Muscle layer of colon (tissue), 2 donors: ENCODE results near the gene MPND.

Source experiments
- H3K27ac ChIP-seq: one replicate; pipeline ENCODE4 v1.7.0; 2013; ENCODE audit warnings: low read depth, mild to moderate bottlenecking, low read length, moderate library complexity
- H3K27me3 ChIP-seq, 2 donors: one replicate each; pipeline ENCODE4 v1.7.0; 2013; ENCODE audit warnings: low read length in 2 of 2, mild to moderate bottlenecking in 2 of 2; ENCODE audit not compliant: insufficient read depth in 2 of 2, control insufficient read depth in 1 of 2
- H3K36me3 ChIP-seq: one replicate; pipeline ENCODE4 v1.7.0; 2013; ENCODE audit warnings: mild to moderate bottlenecking, low read length; ENCODE audit not compliant: insufficient read depth
- H3K4me1 ChIP-seq: one replicate; pipeline ENCODE4 v1.7.0; 2013; ENCODE audit warnings: mild to moderate bottlenecking, low read length; ENCODE audit not compliant: insufficient read depth
- H3K4me3 ChIP-seq, 2 donors: one replicate each; pipeline ENCODE4 v1.7.0; 2013; ENCODE audit warnings: low read length in 2 of 2, low read depth in 1 of 2, mild to moderate bottlenecking in 1 of 2, moderate library complexity in 1 of 2
- H3K9ac ChIP-seq: one replicate; pipeline ENCODE4 v1.7.0; 2013; ENCODE audit warnings: low read length
- H3K9me3 ChIP-seq: one replicate; pipeline ENCODE4 v1.7.0; 2013; ENCODE audit warnings: mild to moderate bottlenecking, low read length
- donor health status: abdominal sarcoma.
- donor health status: Adenocarcinoma of cecum.

The MPND gene

GRCh38 chr19:4354282-4354681, 10.9 kb downstream of the MPND start:
- no peak overlapping the region for H3K4me3 ChIP-seq
- peaks cover 13% of the 10 kb centered on the region for H3K36me3 ChIP-seq
- H3K9ac ChIP-seq = no peak overlapping the region
- H3K9me3 ChIP-seq = no peaks in the 10 kb centered on the region
- no peak overlapping the region for H3K27ac ChIP-seq
- no peaks in the 10 kb centered on the region for H3K4me1 ChIP-seq
- no peaks in the 10 kb centered on the region for H3K27me3 ChIP-seq

DNA sequence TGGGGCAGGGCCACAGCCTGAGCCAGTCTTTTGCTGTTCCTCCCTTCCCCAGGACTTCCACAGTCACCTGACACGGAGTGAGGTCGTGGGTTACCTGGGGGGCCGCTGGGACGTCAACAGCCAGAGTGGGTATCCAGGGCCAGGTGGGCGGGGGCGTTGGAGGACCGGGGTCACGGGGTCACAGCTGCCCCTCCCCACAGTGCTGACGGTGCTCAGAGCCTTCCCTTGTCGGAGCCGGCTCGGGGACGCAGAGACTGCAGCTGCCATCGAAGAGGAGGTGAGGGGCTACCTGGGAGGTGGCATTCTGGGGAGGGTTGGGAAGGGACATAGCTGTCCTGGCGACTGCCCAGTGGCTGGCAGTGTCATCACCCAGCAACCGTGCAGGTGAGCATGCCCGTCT, 11.5 kb downstream of the MPND start:
- no peak overlapping the region for H3K9ac ChIP-seq
- H3K9me3 ChIP-seq = no peaks in the 10 kb centered on the region
- peaks cover 19% of the 10 kb centered on the region for H3K36me3 ChIP-seq
- H3K27ac ChIP-seq = no peak overlapping the region
- no peaks in the 10 kb centered on the region for H3K4me1 ChIP-seq
- no peaks in the 10 kb centered on the region for H3K27me3 ChIP-seq
- no peak overlapping the region for H3K4me3 ChIP-seq

DNA sequence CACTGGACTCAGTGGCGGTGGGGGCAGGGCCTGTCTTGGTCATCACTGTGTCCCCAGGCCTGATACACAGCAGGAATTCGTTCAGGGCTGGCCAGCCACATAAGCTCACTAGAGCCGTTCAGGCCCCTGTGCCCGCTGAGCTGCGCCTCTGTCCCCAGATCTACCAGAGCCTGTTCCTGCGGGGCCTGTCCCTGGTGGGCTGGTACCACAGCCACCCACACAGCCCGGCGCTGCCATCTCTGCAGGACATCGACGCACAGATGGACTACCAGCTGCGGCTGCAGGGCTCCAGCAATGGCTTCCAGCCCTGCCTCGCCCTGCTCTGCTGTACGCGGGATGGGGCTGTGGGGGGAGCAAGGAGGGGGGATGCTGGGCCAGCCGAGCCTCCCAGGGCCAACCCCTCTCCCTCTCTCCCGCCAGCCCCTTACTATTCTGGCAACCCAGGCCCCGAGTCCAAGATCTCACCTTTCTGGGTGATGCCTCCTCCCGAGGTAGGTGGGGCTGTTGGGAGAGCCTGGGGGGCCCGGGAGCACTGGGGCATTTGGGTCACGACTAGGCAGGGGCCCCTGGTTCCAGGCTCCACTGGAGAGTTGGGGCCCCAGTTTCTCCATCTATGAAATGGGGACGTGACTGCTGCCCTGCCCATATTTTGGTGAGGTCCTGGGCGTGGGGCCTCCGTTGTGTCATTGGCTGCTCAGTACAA, 13.9 kb downstream of the MPND start:
- Histone ChIP-seq H3K9ac (no peak overlapping the region), H3K27ac (no peak overlapping the region), H3K36me3 (peaks cover 22% of the 10 kb centered on the region), H3K27me3 (no peaks in the 10 kb centered on the region), H3K9me3 (no peaks in the 10 kb centered on the region), H3K4me3 (no peak overlapping the region), H3K4me1 (no peaks in the 10 kb centered on the region)

GRCh38 chr19:4357921-4358326, 14.6 kb downstream of the MPND start:
- H3K27me3 ChIP-seq = no peaks in the 10 kb centered on the region
- H3K36me3 ChIP-seq = peaks cover 29% of the 10 kb centered on the region
- H3K27ac ChIP-seq = no peak overlapping the region
- no peaks in the 10 kb centered on the region for H3K9me3 ChIP-seq
- no peaks in the 10 kb centered on the region for H3K4me1 ChIP-seq
- no peak overlapping the region for H3K4me3 ChIP-seq
- H3K9ac ChIP-seq = no peak overlapping the region

DNA sequence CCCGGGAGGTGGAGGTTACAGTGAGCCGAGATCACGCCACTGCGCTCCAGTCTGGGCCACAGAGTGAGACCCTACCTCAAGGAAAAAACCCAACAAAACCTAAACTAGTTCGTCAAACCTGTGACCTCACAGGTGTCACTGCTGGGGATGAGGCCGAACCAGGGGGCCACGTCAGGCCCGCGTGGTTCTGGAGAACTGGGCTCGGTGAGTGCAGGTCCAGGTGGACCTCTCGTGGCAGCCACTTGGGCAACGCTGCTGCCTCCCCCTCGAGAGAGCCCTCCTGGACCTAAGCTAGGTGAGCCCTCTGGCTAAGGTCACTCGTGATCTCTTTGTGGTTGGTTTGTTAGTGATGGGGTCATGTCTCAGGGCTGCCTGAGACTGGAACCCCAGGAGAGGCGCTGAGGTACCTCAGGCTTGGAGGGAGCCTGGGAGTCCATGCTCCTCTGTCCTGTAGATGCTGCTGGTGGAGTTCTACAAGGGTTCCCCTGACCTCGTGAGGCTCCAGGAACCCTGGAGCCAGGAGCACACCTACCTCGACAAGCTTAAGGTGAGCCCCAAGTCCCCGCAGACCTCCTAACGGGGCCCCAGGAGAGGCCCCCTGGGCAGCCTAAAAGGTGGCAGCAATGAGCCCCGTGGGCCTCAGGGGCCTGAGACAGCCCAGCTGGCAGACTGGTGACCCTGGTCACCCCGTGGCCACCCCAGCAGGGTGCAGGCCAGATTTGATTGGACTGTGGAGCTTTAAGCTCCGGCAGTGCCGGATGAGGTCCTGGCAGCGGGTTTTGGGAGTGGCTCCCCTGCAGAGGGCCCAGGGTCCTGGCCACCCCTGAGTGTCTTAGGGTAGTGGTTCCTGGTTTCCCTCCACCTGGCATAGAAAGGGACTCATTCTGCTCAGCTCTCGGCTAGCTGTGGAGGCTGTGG, 15.6 kb downstream of the MPND start:
- Histone ChIP-seq H3K27me3 (no peaks in the 10 kb centered on the region), H3K4me1 (no peaks in the 10 kb centered on the region), H3K36me3 (peaks cover 39% of the 10 kb centered on the region), H3K9ac (no peak overlapping the region), H3K27ac (no peak overlapping the region), H3K4me3 (no peak overlapping the region), H3K9me3 (no peaks in the 10 kb centered on the region)

- Histone ChIP-seq H3K9me3 (no peaks in the 10 kb centered on the region), H3K4me3 (no peak overlapping the region), H3K9ac (no peak overlapping the region), H3K27ac (no peak overlapping the region), H3K27me3 (no peaks in the 10 kb centered on the region), H3K4me1 (no peaks in the 10 kb centered on the region), H3K36me3 (peaks cover 41% of the 10 kb centered on the region)
Observed at GRCh38 chr19:4359627-4360000, 16.3 kb downstream of the MPND start.

- no peaks in the 10 kb centered on the region for H3K4me1 ChIP-seq
- H3K27ac ChIP-seq = no peak overlapping the region
- H3K9me3 ChIP-seq = no peaks in the 10 kb centered on the region
- H3K9ac ChIP-seq = no peak overlapping the region
- no peaks in the 10 kb centered on the region for H3K27me3 ChIP-seq
- no peak overlapping the region for H3K4me3 ChIP-seq
- H3K36me3 ChIP-seq = peaks cover 44% of the 10 kb centered on the region
Observed at GRCh38 chr19:4360081-4360569, 16.8 kb downstream of the MPND start.

DNA sequence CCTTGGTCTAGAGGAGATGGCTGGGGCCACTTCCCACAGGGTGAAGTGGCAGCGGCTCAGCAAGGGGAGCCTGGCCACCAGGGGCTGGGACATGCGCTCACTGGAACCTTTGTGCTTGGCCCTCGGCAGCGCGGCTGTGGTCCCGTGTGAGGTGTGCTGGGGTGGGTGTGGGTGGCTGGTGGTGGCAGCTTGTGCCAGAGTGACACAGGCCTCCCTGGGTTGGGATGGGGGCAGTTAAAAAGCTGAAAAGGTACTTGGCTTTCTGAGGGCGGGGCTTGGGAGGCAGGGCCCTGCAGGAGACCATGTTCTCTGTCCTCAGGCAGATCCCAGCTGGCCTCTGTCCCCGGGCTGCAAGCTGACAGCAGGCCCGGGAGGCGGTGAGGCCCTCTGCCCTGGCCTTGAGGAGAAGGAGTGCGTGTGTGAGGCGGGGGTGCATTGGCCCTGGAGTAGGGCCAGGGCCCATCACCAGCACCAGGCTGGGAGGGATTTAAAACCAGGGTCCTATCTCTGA, 17.3 kb downstream of the MPND start:
- Histone ChIP-seq H3K36me3 (peaks cover 49% of the 10 kb centered on the region), H3K4me1 (no peaks in the 10 kb centered on the region)

GRCh38 chr19:4361152-4362046, 18.0 kb downstream of the MPND start:
- H3K9me3 ChIP-seq = no peaks in the 10 kb centered on the region
- H3K4me3 ChIP-seq = no peak overlapping the region
- peaks cover 56% of the 10 kb centered on the region for H3K36me3 ChIP-seq
- H3K27me3 ChIP-seq = no peaks in the 10 kb centered on the region
- no peak overlapping the region for H3K9ac ChIP-seq
- no peaks in the 10 kb centered on the region for H3K4me1 ChIP-seq
- no peak overlapping the region for H3K27ac ChIP-seq

More for the DNA sequence above, 17.3 kb downstream of the MPND start:
- Histone ChIP-seq H3K27ac (no peak overlapping the region), H3K27me3 (no peaks in the 10 kb centered on the region), H3K9me3 (no peaks in the 10 kb centered on the region), H3K4me3 (no peak overlapping the region), H3K9ac (no peak overlapping the region)

DNA sequence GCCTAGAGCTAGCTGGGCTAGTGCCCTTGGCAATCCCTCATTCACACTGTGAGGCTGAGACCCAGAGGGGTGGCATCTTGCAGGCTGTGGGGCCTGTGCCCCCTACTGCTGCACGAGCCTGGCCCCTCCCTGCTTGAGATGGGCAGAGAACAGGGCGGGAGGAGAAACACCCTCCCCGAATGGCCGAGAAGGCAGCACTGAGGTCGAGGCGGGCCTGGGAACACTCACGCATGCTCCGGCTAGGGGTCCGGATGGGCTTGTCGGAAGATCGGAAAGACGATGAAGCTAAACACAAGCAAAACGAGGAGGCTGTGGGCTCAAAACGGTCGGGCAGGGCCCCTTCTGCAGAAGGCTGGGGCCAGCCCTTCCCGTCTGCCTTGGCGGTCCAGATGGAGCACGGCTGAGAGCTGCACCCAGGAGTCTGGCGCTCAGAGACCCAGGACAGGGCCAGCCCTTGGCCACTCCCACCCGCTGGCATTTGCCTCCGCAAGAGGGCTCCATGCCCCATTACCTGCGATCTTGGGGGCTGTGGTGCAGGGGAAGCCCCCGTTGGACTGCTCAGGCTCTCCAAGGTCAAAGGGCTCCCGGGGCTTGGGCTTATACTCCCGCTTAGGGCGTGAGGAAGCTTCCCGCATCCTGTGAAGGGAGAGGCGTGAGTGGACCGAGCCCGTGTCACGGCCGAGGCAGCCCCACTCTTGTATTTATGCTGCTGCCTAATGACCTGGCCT, 18.9 kb downstream of the MPND start:
- H3K27me3 ChIP-seq = no peaks in the 10 kb centered on the region
- no peak overlapping the region for H3K27ac ChIP-seq
- H3K4me3 ChIP-seq = no peak overlapping the region
- H3K9me3 ChIP-seq = no peaks in the 10 kb centered on the region
- no peaks in the 10 kb centered on the region for H3K4me1 ChIP-seq
- H3K9ac ChIP-seq = no peak overlapping the region
- peaks cover 57% of the 10 kb centered on the region for H3K36me3 ChIP-seq
